GM06990 (cell line): ENCODE results near the gene HRNR.

Source experiments
- DNase-seq: peaks from one replicate; pipeline ENCODE4 v3.0.0-alpha.2; 2011; ENCODE audit not compliant: insufficient read length; ENCODE audit errors: extremely low read depth
- H3K27me3 ChIP-seq: replicated peaks from 2 replicates; pipeline ENCODE4 v1.6.0; 2011; ENCODE audit warnings: low read length; ENCODE audit not compliant: control insufficient read depth, insufficient read depth
- H3K36me3 ChIP-seq: 2 replicates; pipeline ENCODE4 v1.5.1; 2011; ENCODE audit warnings: low read length; ENCODE audit not compliant: control insufficient read depth, insufficient read depth
- H3K4me3 ChIP-seq: replicated peaks from 2 replicates; pipeline ENCODE4 v1.5.1; 2011; ENCODE audit warnings: low read depth, mild to moderate bottlenecking, control low read depth, low read length
- TF ChIP-seq, protein P1 (sequence below): IDR thresholded peaks from 2 replicates; pipeline ENCODE4 v1.5.1; 2011; ENCODE audit warnings: low read length, control low read depth, mild to moderate bottlenecking, inconsistent platforms; ENCODE audit not compliant: insufficient read depth, poor library complexity, severe bottlenecking

HRNR gene

DNA sequence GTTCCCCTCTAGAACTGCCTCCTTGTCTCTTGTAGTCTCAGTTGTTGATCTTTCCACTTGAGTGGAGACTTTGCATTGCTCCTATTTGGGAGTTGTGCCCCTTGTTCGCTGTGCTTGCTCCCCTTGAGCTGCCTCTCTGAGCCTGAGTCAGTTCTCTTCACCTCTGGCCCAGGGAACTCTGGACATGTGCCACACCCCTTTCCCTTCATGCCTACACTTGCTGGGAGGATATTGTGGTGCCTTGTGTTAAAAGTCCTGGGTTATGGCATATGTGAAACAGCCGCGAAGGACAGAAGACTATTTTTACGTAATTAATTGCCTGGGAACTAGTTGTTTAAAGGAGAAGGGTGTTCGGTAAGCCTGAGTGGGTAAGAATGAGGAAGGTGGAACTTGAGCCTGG, 32.7 kb downstream of the HRNR start:
- no peak overlapping the region for H3K4me3 ChIP-seq
- no peaks in the 10 kb centered on the region for H3K27me3 ChIP-seq
- TF ChIP-seq, protein P1, sequence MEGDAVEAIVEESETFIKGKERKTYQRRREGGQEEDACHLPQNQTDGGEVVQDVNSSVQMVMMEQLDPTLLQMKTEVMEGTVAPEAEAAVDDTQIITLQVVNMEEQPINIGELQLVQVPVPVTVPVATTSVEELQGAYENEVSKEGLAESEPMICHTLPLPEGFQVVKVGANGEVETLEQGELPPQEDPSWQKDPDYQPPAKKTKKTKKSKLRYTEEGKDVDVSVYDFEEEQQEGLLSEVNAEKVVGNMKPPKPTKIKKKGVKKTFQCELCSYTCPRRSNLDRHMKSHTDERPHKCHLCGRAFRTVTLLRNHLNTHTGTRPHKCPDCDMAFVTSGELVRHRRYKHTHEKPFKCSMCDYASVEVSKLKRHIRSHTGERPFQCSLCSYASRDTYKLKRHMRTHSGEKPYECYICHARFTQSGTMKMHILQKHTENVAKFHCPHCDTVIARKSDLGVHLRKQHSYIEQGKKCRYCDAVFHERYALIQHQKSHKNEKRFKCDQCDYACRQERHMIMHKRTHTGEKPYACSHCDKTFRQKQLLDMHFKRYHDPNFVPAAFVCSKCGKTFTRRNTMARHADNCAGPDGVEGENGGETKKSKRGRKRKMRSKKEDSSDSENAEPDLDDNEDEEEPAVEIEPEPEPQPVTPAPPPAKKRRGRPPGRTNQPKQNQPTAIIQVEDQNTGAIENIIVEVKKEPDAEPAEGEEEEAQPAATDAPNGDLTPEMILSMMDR: no peak
- DNase-seq: no peak
- H3K36me3 ChIP-seq: no peaks in the 10 kb centered on the region

DNA sequence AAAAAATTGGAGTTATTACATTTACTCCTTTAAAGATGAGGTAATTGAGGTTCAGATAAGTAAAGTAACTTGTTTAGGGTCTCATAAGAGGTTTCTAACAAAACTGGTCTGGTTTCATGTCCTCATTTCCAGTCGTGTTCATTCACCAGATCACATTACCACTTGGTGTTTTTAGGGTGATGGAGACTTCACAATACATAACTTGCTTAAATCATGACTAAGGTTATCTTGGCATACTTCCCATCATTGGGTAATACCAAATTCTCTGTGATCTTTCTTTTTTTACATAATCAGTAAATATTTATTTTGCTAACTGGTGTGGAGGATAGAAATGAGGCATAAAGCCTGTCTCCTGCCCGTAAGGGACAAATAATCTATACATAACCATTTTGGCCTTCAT, 33.4 kb downstream of the HRNR start:
- Histone ChIP-seq H3K36me3 (no peaks in the 10 kb centered on the region), H3K4me3 (no peak overlapping the region), H3K27me3 (no peaks in the 10 kb centered on the region)
- TF ChIP-seq, protein P1: no peak
- DNase-seq: no peak

DNA sequence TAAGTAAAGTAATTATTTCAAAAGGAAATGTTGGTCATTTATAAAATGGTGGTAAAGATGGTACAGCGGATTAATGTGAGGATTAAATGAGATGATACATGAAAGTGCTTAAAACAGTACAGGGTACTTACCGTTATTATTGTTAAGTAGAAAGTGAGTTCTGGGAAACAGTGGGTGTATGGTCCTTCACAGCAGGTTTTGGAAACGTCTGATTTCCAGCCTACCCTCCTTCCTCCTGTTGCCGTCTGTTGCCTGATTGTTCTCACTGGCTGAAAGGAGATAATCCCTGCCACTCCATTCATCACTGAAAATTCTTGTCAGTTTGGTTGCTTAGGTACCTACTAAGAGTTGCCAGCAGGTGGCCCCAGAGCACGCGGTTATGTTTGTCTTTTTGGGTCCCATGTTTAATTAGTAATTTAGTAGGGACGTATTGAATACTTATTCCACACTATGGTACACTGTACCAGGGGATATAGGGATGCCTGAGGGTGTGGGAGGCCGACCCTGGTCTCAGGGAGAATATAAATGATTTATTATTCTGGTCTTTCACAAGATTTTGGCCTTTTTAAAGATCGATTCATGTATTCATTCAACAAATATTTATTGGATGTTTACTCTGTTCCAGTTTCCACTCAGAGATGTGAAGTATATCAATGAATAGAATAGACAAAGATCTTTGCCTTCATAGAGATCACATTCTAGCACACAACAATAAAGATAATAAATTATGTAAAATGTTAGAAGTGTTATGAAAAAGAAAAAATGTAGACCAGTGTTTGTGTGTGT, 34.1 kb downstream of the HRNR start:
- DNase-seq: peak; percentile 11

DNA sequence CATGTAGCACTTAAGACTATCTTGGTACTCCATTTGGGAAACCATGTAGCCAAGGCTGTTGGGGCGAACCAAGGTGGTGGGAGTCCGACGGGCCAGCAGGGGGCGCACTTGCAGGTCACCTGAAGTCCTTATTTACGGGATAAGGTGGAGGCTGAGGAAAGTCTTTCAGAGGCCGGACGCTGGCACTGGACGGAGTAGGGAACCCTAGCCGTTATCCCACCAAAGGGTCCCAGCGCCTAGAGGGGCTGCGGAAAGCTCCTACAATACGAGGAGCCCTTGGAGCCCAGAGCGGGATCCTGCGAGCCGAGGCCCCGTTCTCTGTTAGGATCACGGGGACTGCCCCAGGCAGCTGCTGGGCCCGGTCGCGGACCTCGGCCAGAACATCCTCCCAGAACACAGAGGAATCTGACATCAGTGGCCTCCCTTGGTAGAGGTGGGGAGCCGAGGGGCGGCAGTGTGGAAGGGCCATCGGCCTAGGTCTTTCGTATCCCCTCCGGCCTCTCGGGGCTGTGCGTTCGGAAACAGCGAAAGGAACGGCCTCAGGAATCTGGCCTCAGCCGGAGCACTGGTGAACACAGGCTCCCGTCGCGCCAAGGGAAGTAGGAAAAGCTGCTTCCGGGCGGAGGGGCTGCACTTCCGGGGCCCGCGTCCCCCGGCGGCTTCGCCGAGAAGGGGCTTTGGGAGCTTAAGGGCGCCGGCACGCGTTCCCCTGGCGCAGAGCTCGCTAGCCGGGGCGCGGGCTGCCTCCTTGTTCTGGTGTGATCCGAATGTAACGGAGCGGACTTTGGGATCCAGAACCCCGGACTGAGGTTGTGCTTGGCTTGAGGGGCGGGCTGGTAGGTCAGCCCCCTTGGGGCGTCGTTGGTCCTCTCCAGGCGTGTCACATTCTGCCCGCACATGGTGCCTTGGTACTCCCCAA, 35.1 kb downstream of the HRNR start:
- Histone ChIP-seq H3K27me3 (no peaks in the 10 kb centered on the region; the same call in 1 of the 2 replicates), H3K36me3 (no peaks in the 10 kb centered on the region), H3K4me3 (peak overlapping the region; percentile 52)
- peak; percentile 74 for DNase-seq
- TF ChIP-seq, protein P1: peak; percentile 89

More for the DNA sequence above, 34.1 kb downstream of the HRNR start:
- TF ChIP-seq, protein P1: peak; percentile 82
- Histone ChIP-seq H3K4me3 (no peak overlapping the region), H3K36me3 (no peaks in the 10 kb centered on the region), H3K27me3 (no peaks in the 10 kb centered on the region)

DNA sequence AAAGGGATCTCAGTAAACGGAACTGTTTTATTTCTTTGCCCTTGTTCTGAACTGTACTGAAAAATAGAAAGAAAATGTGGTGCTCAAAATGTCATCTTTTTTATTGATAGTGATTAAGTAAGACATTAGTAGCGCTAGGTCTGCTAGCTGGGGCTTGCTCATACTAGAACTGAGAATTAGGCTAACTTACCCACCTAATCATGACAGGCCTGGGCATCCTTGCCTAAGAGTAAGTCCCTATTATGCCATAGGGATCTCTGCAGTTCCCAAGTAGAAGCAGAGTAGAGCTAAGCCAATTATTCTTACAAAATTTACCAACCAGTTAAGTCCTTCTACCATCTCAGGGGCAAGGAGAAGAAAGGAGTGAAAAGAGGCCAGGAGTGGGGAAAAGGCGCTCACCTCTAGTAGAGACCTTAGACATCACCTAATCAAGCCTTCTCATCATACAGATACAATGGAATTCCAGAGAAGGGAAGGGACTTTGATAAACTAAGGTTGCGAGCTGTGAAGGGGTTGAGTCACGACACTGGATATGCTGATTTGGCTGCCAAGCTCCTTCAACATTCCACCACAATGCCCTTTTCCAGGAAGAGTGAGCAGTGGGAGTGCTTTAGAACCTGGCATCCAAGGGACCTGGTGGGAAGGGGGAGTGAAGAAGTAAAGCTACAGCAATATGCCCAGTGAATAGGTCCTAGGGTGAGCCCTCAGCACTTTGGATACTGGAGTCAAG, 37.3 kb downstream of the HRNR start:
- no peak for DNase-seq
- no peak overlapping the region for H3K4me3 ChIP-seq
- TF ChIP-seq, protein P1: no peak
- H3K36me3 ChIP-seq: no peaks in the 10 kb centered on the region
- H3K27me3 ChIP-seq: no peaks in the 10 kb centered on the region; the same call in none of the 2 replicates
